OCI-LY7 (cell line): ENCODE measurements around the gene HACD2. TPM values are rescaled to one million over a fixed set of nuclear protein-coding genes. Genes with fewer than 3 reads are reported as not detected.

ENCODE experiments used
- BruUV-seq: library from RNA; stranded (reverse); fragments of 400-500 nt; replicated peaks from 2 replicates; lab custom pipeline; 2021; lab: Mats Ljungman, UMichigan
- CTCF ChIA-PET: fragments of 300-600 bp; sonication (Branson Sonifier 250); formaldehyde crosslinking; loops from one replicate; lab custom pipeline; 2022; ENCODE audit warnings: antibody characterized with exemption; ENCODE audit not compliant: unreplicated experiment; lab: Charles Lee
- POLR2A ChIA-PET: fragments of 300-600 bp; sonication (Branson Sonifier 250); formaldehyde crosslinking; loops from one replicate; lab custom pipeline; 2022; ENCODE audit warnings: antibody characterized with exemption; lab: Charles Lee
- DNase-seq: peaks from one replicate; pipeline ENCODE4 v3.0.0-alpha.2; 2015; ENCODE audit warnings: low spot score
- H2AFZ ChIP-seq: fragments of 200-600 bp; sonication (generic), shearing (Covaris generic); 2 replicates; pipeline ENCODE4 v1.6.1; 2014; ENCODE audit warnings: mild to moderate bottlenecking, antibody characterized with exemption, low read length, moderate library complexity
- H3K27ac ChIP-seq: fragments of 200-600 bp; sonication (generic); 2 replicates; pipeline ENCODE4 v1.5.1; 2014; ENCODE audit warnings: mixed run types, low read depth, mild to moderate bottlenecking, moderate library complexity, low read length, inconsistent platforms; ENCODE audit not compliant: poor library complexity, severe bottlenecking
- H3K36me3 ChIP-seq: fragments of 200-600 bp; sonication (generic); 2 replicates; pipeline ENCODE4 v1.6.1; 2014; ENCODE audit warnings: mild to moderate bottlenecking, antibody characterized with exemption, low read length, moderate library complexity, mixed read lengths; ENCODE audit not compliant: insufficient read depth
- H3K4me1 ChIP-seq: fragments of 200-600 bp; sonication (generic); 2 replicates; pipeline ENCODE4 v1.5.1; 2014; ENCODE audit warnings: mild to moderate bottlenecking, low read length; ENCODE audit not compliant: insufficient read depth, poor library complexity, severe bottlenecking
- H3K4me2 ChIP-seq: fragments of 200-600 bp; sonication (generic); 2 replicates; pipeline ENCODE4 v1.6.1; 2014; ENCODE audit warnings: mild to moderate bottlenecking, low read length
- H3K4me3 ChIP-seq: fragments of 200-600 bp; sonication (generic); 2 replicates; pipeline ENCODE4 v1.5.1; 2014; ENCODE audit warnings: mild to moderate bottlenecking, low read depth, low read length; ENCODE audit not compliant: poor library complexity, severe bottlenecking
- H3K79me2 ChIP-seq: fragments of 200-600 bp; sonication (generic); 2 replicates; pipeline ENCODE4 v1.6.1; 2016; ENCODE audit warnings: low read depth, mild to moderate bottlenecking, low read length, moderate library complexity, mixed read lengths; ENCODE audit not compliant: insufficient read depth
- H3K9me2 ChIP-seq: fragments of 200-600 bp; sonication (generic); 2 replicates; pipeline ENCODE4 v1.6.1; 2016; ENCODE audit warnings: mild to moderate bottlenecking, low read length, mixed read lengths; ENCODE audit not compliant: insufficient read depth
- H3K9me3 ChIP-seq: fragments of 200-600 bp; sonication (generic); 2 replicates; pipeline ENCODE4 v1.6.1; 2014; ENCODE audit warnings: mild to moderate bottlenecking, mixed run types, low read length, mixed read lengths
- H4K20me1 ChIP-seq: fragments of 200-600 bp; sonication (generic); 2 replicates; pipeline ENCODE4 v1.6.1; 2014; ENCODE audit warnings: mild to moderate bottlenecking, antibody characterized with exemption, low read length, moderate library complexity, mixed read lengths; ENCODE audit not compliant: insufficient read depth
- EZH2phosphoT487 ChIP-seq: fragments of 200-600 bp; sonication (generic); IDR thresholded peaks from 2 replicates; pipeline ENCODE4 v1.6.1; 2018; ENCODE audit warnings: low read depth, borderline replicate concordance, mild to moderate bottlenecking, mixed run types, antibody characterized with exemption, low read length, moderate library complexity, mixed read lengths
- intact Hi-C: fragments of 100-400 bp; cut with micrococcal nuclease; formaldehyde crosslinking; loops from one replicate; pipeline ENCODE4 v1.10.0; 2022; ENCODE audit not compliant: unreplicated experiment
- total RNA-seq, 2 experiments: library from RNA; depleted of rRNA in 1 of 2; stranded (reverse); fragments of >200 nt in 1 of 2; shearing (Covaris generic) in 1 of 2; gene quantifications; 2 replicates each; pipeline ENCODE4 v1.2.3, GENCODE V29; 2014 to 2022
- TF ChIP-seq, protein P1 (sequence below): fragments of 200-600 bp; sonication (generic); conservative IDR thresholded peaks from 2 replicates; pipeline ENCODE4 v1.5.1; 2014; ENCODE audit warnings: mild to moderate bottlenecking, antibody characterized with exemption, low read length, moderate library complexity, mixed read lengths

Gene HACD2
- total RNA-seq, 2 experiments from 2014 or later = 10.2 to 22.5 TPM

DNA sequence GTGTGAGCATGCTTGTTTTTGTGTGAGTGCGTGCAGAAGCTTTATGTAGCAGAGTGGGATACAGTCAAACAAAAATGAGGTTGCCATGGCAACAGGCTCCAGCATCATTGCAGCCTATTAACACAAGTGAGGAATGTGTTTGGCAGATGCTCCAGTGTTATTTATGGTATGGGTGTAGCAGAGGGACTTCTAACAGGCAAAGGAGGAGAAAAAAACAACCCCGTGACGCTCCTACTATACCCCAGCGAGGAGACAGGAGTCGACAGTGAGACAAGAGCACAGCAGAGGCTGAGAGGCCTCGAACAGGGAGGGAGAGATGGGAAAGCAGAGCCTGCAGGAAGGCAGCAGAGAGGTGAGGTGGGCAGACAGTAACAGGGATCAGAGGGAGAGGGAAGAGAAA, 140.8 kb downstream of the HACD2 start:
- Histone ChIP-seq H3K9me3 (no peaks in the 10 kb centered on the region), H3K36me3 (no peaks in the 10 kb centered on the region), H3K9me2 (no peaks in the 10 kb centered on the region), H4K20me1 (no peaks in the 10 kb centered on the region), H3K4me1 (no peaks in the 10 kb centered on the region), H3K27ac (no peak overlapping the region), H3K79me2 (no peaks in the 10 kb centered on the region), H3K4me3 (no peak overlapping the region), H2AFZ (no peak overlapping the region), H3K4me2 (no peak overlapping the region)
- no peak for DNase-seq
- ChIA-PET CTCF (interaction anchor here (0.5 kb wide), 1 partner anchor 333 kb away, joined by 3 read pairs; no protein-coding TSS in a partner anchor), POLR2A (no interaction called here)
- intact Hi-C loops = no loop called here
- no TSS peak for BruUV-seq
- TF ChIP-seq, protein P1, sequence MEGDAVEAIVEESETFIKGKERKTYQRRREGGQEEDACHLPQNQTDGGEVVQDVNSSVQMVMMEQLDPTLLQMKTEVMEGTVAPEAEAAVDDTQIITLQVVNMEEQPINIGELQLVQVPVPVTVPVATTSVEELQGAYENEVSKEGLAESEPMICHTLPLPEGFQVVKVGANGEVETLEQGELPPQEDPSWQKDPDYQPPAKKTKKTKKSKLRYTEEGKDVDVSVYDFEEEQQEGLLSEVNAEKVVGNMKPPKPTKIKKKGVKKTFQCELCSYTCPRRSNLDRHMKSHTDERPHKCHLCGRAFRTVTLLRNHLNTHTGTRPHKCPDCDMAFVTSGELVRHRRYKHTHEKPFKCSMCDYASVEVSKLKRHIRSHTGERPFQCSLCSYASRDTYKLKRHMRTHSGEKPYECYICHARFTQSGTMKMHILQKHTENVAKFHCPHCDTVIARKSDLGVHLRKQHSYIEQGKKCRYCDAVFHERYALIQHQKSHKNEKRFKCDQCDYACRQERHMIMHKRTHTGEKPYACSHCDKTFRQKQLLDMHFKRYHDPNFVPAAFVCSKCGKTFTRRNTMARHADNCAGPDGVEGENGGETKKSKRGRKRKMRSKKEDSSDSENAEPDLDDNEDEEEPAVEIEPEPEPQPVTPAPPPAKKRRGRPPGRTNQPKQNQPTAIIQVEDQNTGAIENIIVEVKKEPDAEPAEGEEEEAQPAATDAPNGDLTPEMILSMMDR = no peak
- TF ChIP-seq EZH2phosphoT487 = no peak

DNA sequence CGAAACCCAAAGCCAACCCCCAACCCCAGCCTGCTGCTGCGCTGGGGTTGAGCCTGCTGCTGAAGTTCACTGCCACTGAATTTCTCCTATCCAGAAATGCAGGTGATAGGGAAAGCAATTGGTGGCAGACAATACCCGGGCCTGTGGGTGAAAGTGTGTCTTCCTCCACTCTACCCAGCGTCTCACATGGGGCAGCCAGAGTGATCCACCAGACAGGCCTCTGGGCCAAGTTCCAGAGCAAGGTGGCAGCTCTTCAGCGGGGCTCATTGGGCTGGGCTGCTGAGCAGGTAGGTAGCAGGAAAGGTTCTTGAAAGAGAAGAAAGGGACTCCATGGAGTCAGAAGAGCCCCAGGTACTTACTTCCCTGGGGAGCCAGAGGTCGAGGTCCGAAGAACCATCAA, 141.9 kb downstream of the HACD2 start:
- H3K4me2 ChIP-seq = no peak overlapping the region

DNA sequence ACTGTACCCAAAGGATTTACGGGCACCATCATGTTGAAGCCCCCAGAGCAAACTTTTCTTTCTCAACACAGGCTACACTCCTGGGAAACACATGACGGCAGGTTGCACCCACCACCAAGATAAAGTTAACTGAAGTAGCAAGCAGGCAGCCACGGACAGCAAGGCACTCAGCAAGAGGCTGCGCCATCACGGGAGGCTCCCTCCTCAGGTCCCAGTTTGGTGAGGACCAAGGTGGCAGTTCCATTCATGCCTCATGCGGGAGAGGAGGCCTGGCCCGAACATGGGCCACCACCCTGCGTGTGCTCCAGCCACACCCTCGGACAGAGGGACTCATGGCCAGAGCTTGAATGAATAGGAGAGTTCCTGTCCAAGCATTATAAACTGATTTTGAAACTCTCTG, 142.7 kb downstream of the HACD2 start:
- H4K20me1 ChIP-seq = no peaks in the 10 kb centered on the region
- DNase-seq = no peak
- H3K4me3 ChIP-seq = no peak overlapping the region
- no peaks in the 10 kb centered on the region for H3K9me2 ChIP-seq
- intact Hi-C loops = no loop called here
- H3K27ac ChIP-seq = no peak overlapping the region
- H3K36me3 ChIP-seq = no peaks in the 10 kb centered on the region
- no peak overlapping the region for H2AFZ ChIP-seq
- ChIA-PET CTCF (no interaction called here), POLR2A (no interaction called here)
- no peak overlapping the region for H3K4me2 ChIP-seq
- no TSS peak for BruUV-seq
- no peaks in the 10 kb centered on the region for H3K79me2 ChIP-seq
- no peak for TF ChIP-seq EZH2phosphoT487
- TF ChIP-seq, protein P1 = no peak
- H3K9me3 ChIP-seq = no peaks in the 10 kb centered on the region
- H3K4me1 ChIP-seq = no peaks in the 10 kb centered on the region

More for the DNA sequence above, 141.9 kb downstream of the HACD2 start:
- H3K4me3 ChIP-seq = no peak overlapping the region
- H3K9me2 ChIP-seq = no peaks in the 10 kb centered on the region
- no peaks in the 10 kb centered on the region for H3K9me3 ChIP-seq
- H3K27ac ChIP-seq = no peak overlapping the region
- H3K79me2 ChIP-seq = no peaks in the 10 kb centered on the region
- no peaks in the 10 kb centered on the region for H3K36me3 ChIP-seq
- CTCF ChIA-PET = interaction anchor here (0.6 kb wide), 1 partner anchor 1118 kb away, joined by 3 read pairs; no protein-coding TSS in a partner anchor
- TF ChIP-seq, protein P1 = no peak
- TF ChIP-seq EZH2phosphoT487 = no peak
- H2AFZ ChIP-seq = no peak overlapping the region
- intact Hi-C loops = no loop called here
- no peak for DNase-seq
- no peaks in the 10 kb centered on the region for H3K4me1 ChIP-seq
- BruUV-seq = no TSS peak
- POLR2A ChIA-PET = no interaction called here
- no peaks in the 10 kb centered on the region for H4K20me1 ChIP-seq
